GM12874 (cell line): ENCODE measurements around the gene GMEB2.

Experiments used
- TF ChIP-seq, protein P1 (sequence below): IDR thresholded peaks from 2 replicates; pipeline ENCODE4 v1.5.1; 2011; ENCODE audit warnings: low read depth, mild to moderate bottlenecking, control low read depth, low read length, moderate library complexity; ENCODE audit not compliant: insufficient read depth

GMEB2 gene

DNA sequence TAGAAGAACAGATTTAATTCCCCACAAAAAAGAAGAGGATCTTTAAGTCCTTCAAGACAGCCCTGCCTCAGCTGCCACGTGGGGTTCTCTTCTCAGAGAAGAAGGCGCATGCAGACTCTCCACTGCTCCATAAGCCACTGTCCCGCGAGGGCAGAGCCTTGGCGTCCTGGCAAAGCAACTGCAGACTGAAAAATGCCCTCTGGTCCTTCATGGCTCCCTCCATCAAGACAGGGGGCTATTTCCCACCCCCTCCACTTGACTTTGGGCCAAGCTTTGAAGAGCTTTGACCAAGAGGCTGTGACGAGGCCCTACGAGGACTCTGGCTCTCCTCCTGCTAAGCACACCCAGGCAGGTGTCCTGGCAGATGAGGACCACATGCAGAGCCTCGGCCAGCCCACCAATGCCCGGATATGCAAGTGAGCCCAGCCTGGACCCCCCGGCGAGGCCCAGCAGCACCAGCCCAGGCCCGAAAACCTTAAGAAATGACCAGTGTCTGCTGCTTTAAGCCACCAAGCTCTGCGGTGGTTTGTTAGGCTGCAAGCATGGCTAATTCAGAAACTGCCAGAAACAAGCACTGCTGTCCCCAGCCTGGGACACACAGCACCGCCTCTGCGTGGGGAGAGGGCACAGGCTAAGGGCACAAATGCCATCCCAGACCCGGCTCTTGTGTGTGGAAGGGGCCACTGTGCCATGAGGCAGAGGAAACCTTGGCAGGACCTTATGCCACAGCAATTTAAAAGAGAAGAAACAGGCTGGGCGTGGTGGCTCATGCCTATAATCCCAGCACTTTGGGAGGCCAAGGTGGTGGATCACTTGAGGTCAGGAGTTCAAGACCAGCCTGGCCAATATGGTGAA, 16.1 kb downstream of the GMEB2 start:
- TF ChIP-seq, protein P1, sequence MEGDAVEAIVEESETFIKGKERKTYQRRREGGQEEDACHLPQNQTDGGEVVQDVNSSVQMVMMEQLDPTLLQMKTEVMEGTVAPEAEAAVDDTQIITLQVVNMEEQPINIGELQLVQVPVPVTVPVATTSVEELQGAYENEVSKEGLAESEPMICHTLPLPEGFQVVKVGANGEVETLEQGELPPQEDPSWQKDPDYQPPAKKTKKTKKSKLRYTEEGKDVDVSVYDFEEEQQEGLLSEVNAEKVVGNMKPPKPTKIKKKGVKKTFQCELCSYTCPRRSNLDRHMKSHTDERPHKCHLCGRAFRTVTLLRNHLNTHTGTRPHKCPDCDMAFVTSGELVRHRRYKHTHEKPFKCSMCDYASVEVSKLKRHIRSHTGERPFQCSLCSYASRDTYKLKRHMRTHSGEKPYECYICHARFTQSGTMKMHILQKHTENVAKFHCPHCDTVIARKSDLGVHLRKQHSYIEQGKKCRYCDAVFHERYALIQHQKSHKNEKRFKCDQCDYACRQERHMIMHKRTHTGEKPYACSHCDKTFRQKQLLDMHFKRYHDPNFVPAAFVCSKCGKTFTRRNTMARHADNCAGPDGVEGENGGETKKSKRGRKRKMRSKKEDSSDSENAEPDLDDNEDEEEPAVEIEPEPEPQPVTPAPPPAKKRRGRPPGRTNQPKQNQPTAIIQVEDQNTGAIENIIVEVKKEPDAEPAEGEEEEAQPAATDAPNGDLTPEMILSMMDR: no peak

DNA sequence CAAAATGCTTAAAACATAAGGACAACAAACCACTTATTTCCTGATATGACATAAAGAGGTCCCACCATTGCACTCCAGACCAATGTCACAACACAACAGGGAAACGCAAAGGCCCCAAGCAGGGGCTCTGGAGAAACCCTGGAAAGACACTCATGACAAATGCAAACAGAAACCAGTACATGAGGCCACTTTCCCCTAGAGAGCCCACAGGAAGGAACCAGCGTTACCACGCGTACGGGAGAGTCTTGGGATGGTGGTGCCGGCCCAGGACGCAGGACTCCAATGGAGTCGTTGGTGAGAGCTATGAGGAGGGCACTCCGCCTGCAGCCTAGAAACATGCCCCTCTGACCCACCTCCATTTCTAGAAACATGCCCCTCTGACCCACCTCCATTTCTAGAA, 20.2 kb downstream of the GMEB2 start:
- TF ChIP-seq, protein P1: no peak

DNA sequence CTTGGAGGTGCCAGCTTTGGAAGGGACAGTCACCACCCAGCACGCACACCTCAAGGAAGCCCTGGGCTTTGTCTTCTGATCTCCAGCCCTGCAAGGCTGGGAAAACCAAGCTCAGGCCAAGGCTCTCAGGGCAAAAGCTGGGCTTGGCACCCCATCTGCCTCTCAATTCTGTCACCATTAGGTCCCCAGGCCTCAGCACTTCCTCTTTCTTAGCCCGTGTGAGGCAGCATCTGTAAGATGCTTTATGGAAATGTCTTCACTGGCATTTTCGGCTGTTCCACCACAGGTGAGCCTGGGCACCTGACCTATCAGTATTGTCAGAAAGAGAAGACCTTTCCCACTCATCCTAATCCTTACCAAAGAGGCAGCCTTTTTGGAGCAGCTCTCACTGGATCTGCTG, 24.6 kb downstream of the GMEB2 start:
- TF ChIP-seq, protein P1: no peak

DNA sequence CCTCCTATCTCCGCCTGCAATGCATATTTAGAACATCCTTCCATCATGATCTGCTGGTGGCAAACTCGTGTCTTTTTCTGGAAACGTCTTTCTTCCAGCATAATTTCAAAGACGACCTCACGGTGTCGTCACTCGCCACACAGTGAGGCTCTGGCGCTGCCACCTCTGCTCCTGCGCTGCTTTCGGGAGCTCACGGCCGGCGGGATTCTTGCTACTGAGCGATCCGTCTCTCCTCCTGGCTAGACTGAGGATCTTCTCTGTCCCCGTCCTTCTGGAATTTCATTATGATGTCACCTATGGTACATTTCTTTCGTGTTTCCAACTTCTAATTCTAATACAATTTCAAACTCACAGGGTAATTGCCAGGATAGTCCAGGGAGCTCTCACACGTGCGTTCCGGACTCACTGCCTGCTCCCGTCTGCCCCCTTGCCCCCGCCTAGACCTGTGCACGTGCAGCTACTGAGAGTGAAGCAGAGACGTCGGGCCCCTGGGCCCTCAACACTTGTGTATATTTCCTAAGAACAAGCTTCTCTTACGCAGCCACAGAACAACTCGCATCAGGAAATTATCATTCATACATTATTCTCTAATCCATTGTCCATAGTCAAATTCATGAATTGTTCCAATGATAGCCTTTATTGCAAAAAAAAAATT, 27.4 kb downstream of the GMEB2 start:
- TF ChIP-seq, protein P1: no peak

DNA sequence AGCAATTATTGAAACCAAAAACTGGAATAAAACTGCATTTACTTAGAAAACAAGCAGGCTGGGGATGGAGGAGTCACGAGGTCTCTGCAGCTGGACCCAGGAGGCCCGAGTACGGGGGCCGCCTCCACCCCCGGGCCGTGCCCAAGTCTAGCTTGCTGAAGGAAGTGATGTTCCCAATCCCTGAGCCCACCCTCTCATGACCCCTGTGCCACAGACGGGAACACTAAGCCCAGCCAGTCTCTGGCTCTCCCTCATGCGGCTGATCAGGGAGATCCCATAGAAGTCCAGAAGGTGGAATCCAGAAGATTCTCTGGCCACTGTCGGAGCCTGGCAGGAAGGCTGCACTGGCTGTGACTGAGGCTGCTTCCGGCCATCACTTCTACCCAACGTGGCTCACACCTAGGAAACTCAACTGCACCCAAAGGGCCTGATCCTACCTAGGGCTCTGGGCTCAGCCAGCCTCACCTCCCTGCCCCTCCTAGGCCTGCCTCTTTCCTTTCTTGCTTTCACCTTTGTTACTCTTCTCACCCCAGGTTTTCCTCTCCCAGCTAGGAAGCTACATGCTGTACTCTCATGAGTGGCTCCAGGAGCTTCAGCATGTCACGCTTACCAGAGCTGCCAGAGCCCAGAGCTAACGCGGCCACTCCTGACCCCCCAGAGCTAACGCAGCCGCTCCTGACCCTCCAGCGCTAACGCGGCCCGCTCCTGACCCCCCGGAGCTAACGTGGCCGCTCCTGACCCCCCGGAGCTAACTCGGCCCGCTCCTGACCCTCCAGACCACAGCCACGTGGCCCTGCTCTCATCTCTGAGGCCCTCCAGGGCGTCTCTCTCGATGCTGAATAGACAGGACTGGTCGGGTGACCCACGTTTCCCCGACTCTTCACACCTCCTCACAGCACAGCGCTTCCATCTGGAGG, 28.2 kb downstream of the GMEB2 start:
- TF ChIP-seq, protein P1: no peak

DNA sequence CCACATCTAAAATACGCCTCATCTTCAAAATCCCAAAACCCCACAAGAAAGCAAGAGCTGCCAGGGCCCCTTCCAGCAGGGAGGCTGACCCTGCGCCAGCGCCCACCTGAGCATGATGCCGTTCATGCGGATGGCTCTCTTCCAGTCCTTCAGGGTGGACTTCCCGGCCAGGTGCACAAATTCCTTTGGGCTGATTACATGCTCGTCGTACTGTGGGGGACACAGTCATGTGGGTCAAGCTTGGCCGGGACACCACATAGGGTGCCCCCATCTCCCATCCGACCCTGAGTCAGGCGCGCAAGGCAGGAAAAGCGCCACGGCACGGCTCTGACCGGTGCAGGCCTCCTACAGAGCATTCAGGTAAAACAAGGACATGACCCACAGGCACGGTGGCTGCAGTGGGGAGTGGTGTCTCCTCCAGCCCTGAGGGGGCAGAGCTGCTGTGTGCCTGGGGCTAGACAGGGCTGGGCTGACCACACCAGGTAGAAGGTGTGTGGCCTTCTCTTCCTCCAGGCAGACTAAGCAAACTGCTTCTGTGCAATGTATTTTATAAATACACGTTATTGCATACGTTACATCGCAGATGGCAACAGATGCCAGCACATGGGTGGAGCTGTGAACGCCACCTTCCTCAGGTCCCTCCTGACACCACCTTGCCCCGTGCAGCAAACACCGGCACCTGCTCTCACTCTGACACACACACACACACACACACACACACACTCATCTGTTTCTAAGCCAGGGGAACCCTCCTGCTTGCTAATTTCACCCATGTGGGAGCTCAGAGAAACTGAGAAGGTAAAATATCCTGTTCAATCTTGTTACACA, 29.0 kb downstream of the GMEB2 start:
- TF ChIP-seq, protein P1: no peak
